GM21526 (cell line): ENCODE results near the gene GNL2.

Experiments
- ATAC-seq: cut with Tn5 transposase; IDR thresholded peaks from one replicate; pipeline ENCODE4 v1.9.1; 2021; ENCODE audit warnings: moderate library complexity; ENCODE audit not compliant: unreplicated experiment, low FRiP score

Gene GNL2

DNA sequence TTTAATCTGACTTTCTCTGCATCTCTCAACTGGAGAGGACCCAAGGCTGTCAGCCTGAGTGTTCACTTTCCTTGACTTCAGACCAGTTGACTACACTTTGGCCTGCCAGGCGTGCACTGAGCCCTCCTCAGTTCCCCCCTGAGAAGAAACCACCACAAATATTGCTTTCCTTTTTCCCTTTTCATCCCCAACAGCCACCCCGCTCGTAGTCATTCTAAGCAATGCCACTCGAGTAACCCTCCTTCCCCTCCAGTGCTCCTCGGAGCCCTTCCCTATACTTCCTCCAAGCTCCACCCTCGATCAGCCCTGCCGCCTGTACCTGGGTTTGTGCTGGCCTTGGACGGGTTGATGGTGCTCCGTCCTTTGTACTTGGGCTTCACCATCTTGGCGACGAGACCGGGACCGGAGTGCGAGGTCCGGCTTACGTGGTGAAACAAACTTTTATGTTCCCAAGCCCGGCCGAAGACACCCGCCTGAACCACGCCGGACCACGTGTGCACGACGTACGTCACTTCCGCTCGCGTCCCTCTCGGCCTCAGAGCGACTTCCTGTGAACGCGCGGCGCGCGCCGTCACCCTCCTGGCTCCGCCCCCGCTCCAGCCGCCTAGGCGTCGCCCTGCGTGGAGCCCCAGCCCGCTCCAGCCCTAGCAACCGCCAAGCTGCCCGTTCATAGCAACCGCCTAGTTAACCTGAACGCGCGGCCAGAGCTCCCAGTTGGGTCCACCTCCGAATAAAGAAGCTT lies at the start of gene GNL2:
Gene GNL2, minus strand, starts transcription at position 498 of the 742 bp plus-strand sequence. Its CDS starts 115 bp downstream, at position 383.
- ATAC-seq: peak; percentile 95

DNA sequence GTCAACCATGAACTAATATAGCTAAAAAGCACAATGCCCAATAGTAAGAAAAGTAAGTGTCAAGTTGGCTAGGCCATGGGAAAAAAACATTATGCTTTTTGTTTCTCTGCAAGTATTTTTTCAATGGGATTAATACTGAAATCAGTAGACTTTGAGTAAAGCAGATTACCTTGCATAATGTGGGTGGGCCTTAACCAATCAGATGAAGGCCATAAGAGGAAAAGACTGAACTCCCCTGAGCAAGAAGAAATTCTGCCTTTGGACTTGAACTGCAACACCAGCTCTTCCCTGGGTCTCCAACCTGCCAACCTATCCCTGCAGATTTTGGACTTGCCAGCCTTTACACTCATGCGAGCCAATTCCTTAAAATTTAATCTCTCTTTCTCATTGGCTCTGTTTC lies 45.3 kb upstream of the GNL2 start:
- no peak for ATAC-seq

DNA sequence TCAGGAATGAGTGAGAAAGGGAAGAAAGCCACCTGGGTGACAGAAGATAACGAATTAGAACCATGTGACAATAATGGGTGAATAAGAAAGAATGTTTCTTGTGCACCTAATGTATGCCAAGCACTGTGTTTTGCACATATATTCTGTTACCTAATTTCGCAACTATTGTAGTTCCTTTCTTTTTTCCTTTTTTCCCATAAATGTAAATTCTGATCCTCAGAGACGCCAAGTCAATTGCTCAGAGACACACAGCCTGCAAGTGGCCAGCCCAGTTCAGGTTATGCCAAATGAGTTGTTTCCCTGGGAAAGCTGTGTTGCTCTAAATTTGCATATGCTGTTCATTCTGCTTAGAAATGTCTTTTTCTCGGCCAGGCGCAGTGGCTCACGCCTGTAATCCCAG lies 40.7 kb upstream of the GNL2 start:
- no peak for ATAC-seq

DNA sequence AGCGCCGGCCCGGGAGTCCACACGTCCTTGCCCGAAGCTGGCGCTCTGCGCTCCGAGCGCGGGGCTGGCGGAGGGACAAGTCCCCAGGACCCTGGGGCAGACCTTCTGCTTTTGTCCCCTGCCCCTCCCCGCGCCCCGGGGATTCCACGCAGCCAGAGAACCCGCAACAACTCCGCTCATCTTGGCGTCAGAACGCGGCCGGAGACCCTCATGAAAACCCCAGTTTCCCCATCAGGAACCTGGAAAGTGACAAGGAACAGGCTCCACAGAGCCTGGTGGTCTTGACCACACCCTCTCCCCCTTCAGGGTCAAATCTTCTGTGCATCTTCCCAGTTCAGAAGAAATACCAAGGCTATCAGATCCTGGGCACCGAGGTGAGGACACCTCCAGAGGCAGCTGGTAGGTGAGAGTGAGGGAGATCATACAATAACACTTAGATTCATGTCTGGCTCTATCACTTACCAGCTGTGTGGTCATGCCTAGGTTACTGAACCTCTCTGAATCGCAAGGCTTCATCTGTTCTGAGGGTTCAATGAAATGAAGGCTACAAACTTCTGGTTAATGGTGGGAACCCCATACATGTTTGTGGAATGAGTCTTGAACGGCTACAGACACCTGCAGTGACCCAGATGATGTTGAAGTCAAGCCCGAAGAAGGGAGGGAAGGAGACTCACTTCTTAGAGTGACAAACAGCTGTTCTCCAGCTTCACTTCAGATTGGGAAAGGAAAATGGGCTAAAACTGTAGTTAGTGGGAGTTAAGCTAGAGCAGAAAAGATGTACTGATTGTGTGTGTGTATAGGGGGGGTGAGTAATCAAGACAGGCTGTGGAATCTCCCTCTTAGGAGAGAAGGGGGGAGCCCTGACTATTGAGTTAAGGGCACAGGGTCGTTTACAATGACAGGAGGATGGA lies 39.5 kb upstream of the GNL2 start:
- no peak for ATAC-seq

DNA sequence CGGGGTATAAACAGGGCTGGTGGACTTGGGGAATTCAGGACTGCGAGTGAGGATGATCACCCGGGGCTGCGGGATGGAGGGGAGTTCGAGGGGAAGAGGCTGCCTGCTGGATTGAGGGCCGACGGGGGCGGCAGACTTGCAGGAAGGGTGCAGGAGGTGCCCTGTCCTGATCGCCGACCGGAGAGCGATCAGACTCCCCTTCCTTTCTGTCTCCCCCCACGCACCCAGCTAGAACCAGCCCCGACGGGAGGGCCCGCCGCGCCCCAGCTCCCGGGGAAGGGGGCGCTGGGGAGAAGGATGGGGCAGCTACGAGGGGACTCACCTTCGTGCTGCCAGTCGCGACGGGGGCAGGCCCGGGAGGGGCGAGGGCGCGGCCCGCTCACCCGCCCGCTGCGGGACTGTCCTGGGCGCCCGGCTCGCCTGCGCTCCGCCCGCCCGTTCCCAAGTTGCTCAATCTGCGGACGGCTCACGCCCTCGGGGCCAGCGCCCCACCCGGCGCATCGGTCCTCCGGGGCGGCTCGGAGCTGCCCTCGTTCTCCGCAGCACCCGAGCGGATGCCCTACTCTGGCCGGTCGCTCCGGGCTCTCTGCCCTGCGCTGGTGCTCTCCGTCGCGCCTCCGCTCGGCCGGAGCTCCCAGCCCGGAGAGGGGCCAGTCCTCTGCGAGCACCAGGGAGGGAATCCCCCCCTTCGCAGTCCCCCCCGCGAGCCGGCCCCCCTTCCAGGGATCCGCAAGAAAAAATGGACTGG lies 38.7 kb upstream of the GNL2 start, which contains the start of gene RSPO1:
Gene RSPO1, minus strand, starts transcription at position 649 of the 748 bp plus-strand sequence. CDS start 5,231 bp downstream, outside the sequence.
- ATAC-seq: no peak

DNA sequence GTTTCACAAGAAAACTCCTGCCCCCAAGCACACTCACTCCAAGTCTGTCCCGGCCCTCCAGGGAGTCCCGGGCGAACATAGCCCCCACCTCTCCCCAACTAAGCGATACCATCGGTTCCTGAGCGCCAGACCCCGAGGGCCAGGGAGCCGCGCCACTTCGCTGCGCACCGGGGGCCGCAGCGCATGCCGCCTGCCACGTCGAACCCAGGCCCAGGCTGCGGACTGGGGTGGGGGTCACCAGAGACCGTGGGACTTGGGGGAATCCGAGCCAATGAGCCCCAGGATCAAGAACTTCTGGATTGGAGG lies 38.2 kb upstream of the GNL2 start:
- ATAC-seq: no peak

DNA sequence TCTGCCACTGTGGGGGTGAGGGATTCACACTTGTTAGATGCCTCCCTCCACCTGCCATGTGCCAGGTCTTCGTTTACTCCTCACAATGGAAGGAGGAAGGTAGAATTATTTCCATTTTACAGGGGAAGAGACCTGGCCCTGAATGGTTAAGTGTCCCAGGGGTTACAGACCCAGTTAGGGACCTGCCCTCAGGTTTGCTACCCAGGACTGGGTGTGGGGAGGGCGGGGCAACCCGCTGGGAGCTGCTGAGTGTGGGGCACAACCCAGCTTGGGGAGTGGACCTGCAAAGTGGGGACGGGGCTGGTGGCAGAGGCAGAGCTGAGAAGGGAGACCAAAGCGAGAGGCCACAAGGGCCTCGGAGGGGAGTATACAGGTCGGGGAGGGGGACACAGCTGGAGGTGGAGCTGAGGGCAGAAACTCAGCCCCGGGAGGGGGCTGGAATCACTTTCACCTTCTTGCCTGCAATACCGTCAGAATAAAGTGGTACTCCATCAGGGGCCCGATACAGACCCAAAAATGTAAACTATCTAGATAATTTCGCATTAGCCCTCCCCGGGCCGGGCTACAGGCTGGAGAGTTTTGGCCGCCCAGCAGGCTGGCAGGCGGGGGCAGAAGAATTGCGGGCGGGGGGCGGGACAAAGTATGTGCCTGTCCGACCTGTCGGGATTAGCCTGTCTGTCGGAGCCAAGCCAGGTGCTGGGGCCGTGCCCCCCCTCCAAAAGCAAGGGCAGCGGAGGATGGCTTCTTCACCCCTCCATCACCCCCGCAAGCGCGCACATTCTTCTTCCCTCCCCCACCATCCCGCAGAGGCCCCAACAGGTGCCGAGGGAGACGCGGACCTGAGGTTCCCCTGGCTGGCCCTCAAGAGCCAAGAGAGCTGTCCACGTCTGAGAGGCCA lies 37.6 kb upstream of the GNL2 start:
- ATAC-seq: no peak

DNA sequence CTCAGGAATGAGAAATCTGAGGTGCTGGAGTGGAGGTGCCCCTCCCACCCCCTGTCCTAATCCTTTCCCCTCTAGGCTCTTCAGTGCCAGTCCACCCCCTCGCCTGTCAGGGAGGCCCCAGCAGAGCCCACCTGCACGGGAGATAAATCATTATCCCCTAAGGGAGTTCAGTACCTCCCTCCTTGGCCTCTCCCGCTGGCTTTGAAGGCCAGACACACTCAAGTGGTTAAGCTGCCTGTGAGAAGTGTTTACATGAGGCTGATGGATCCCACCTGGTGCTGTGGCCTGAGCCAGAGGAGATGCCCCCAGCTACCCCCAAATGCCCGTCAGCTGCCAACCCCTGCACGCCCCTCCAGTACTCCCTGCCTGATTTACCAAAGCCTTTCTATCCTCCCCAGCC lies 35.3 kb upstream of the GNL2 start:
- ATAC-seq: no peak

DNA sequence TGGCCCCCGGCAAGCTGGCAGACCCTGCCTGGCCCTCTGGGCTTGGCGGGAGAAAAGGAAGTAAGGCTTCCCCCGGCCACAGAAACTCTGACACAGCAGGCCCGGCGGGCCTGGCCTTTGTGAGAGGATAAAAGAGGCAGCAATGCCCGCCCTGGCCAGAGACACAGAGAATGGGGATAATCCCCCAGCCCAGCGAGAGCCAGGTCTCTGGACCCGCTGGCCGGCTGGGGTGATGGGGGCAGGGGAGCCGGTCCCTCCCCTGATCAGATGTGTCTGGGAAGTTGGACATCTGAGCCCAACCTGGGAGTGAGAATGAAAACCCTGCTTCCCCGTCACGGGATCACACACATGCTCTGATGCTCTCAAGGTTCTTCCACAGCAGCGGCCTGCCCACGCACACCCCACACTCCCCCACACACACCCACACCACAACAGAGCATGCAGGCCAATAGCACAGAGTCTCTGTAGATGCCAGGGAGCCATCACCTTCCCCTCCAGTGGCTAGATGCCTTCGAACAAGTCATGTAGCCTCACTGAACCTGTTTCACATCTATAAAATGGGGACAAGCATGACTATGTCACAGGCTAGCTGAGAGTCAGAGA lies 34.8 kb upstream of the GNL2 start:
- no peak for ATAC-seq

DNA sequence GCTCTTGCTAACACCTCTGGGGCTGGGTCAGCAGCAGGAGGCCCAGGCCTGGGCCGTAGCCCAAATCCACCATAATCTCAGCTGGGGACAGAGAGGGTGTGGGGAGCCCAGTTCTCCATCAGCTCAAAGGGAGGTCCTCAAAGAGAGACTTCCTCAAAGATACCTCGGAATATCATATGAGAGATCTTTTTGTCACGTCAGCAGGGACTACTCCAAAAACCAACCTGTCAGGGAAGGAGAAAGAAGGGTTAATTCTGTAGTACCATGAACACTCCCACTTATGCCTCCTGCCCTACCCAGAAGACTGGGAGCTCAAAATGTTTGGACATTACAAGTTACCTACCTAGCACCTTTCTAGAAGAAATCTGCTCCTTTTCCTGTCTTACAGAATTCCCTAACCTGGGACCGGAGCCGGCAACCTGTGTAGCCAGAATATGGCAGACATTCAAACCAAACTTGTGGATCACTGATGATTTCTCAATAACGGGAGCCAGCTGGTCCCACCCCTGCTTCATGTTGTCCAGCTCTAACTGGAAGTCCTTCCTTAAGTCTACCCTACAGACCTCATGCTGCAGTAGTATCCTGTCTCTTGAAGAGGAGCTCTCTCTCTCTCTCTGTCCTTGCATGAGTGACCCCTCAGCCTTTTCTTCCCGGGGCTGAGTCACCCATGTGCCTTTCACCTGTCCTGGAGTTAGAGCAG lies 34.1 kb upstream of the GNL2 start:
- ATAC-seq: no peak

DNA sequence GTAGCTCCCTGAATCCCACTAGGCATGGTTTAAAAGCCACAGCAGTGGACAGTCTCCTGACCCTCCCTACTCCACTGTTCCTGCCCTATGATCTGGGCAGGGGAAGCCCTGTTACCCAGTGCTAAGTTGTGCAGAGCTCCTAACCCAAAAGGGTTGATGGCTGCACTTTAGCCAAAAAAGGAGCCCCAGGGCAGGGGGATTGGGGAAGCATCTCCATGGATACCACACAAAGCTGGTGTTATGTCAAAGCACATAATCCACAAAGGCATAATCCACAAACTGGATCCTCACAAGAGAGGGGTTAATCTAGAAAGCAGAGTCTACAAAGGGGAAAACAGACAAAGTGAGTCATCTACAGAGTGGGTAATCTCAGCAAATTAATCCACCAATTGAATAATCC lies 33.3 kb upstream of the GNL2 start:
- ATAC-seq: no peak

DNA sequence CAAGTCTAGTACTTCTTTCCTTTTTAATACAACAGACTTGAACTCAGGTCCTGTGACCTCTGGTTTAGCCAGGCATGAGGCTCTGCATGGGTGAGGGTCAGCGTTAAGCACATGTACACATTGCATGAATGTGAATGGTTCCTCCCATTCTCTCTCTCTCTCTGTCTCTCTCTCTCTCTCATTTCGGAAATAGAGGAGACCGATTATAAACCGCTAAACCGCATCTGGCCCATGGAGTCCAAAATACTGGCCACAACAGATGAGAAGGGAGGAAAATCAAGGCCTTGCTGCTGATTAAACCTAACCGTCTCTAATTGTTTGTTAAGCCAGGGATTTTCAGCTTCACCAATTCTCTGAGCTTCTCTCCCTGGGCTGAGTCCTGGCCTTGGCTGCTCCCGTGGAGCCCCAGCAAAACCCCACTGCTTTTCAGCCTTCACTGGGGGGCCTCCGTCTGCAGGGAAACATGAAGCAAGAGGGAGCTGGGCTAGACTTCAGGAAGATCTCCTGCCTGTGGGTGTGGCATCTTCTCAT lies 32.4 kb upstream of the GNL2 start:
- no peak for ATAC-seq

DNA sequence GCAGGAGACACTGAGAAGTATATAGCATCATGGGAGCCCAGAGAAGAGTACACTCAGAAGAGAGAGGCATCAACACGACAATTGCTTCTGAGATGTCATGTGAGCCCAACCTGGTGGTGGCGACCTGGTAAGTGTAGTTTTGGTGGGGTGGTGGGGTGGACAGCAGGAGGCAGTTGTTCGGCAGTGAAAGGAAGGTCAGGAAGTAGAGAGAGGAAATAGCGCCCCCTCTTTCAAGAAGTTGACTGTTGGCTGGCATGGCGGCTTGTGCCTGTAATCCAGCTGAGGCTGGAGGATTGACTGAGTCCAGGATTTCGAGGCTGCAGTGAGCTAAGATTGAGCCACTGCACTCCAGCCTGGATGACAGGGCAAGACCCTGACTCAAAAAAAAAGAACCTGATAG lies 26.4 kb upstream of the GNL2 start:
- ATAC-seq: no peak

DNA sequence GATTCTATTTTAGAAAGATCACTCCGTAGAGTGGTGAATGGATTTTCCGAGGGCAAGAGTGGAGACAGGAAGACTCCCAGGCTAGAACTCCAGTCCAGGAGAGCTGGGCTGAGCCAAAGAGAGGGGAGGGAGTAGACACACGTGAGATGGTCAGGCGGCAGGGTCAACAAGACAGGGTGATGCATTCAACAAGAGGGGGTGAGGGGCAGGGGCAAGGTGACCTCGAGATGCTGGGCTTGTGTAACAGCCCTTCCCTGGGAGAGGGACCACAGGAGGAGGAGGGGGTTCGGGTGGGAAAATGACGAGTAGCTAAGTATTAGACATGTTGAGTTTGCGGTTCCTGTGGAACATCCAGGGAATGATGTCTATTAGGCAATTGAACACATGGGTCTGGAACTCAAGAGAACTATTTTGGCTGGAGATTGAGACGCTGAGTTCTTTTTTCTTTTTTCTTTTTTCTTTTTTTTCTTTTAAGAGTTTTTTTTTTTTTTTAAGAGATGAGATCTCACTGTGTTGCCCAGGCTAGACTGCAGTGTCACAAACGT lies 25.7 kb upstream of the GNL2 start:
- no peak for ATAC-seq

DNA sequence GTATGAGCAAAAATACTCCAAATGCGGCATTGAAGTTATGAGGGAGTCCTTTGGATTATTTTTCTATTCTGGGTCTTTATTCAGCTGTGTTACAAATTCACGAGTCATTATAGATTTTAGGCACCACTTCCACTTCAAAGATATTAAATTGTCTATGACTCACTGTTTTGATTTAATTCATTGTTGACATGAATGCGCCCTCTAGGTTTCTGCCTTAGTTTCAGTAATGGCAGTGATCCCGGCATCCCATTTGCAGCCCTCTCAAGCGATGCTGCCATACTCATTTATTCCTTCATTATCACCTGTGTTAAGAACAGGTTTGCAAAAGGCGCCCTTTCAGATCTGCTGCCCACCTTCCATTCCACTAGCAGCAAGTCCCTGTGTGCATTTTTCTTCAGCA lies 25.0 kb upstream of the GNL2 start:
- no peak for ATAC-seq

DNA sequence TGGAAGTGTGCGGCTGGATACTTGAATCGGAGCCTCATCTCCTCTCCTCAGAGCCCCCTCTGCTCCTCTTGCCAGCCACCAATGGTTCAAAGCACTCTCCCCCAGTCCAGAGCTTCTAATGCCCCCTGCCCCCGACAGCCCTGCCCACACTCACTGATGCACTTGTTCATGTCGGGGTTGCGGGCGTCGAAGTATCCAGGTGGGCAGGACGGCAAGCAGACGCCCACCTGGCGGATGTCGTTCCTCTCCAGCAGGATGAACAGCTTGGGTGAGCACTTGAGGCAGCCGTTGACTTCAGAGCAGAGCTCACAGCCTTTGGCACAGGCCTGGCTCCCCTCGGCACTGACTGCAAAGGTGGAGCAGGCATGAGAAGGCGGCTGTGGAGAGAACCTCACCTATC lies 20.6 kb upstream of the GNL2 start:
- no peak for ATAC-seq

DNA sequence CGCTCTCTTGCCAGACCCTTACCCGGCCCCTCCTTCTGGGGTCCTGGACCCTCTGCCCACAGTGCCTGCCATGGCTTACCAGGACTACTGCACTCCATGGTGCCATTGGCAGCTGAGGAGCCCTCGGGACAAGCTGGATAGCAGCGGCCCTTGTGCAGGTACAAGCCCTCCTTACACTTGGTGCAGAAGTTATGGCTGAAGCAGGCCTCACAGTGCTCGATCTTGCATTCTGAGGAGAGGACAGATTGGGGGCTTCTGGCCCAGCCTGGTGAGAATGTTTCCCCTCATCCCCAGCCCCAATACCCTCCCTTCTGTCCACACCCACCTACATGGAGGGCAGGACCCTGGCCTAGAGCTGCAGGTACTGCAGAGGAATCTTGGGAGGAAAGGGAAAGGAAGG lies 18.4 kb upstream of the GNL2 start:
- ATAC-seq: no peak

DNA sequence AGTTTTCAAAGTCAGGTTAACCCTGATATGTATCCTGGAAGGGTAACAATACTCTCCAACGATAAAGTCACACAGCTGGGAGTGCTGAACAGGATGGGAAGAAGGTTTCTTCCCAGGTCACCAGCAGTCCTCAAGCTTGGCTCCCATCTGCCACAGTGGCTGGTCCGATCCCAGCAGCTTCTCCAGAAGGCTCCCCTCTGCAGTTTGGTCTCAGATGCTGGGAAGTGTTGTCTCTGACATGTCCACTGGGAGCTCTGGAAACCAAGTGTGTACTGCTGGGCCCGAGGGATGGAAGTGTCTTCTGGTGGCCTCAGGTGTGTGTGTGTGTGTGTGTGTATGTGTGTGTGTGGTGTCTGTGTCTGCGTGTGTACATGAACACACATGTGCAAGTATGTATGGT lies 16.4 kb upstream of the GNL2 start:
- ATAC-seq: no peak

DNA sequence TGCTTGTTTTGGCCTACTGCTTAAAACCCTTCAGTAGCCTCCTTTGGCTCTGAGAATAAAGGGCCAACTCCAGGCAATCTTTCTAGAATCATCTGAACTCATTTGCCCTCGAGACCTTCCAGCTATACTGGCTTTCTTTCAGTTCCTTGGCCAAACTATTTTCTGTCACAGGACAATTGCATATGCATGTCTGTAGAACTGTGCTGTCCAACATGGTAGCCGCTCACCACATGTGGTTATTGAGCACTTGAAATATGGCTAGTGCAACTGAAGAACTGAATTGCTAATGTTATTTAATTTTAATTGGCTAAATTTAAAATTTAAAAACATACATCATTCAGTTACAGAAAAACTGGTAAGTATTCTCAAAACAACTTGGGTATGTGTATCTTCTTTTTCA lies 14.3 kb upstream of the GNL2 start:
- ATAC-seq: no peak
